Stimulated activated CD8-positive, alpha-beta memory T cell treated with anti-CD3 and anti-CD28 coated beads, Interleukin-2, amount 100 ng/mL, for 1 hour (primary cell): ENCODE measurements around the gene PADI1.

ENCODE experiments used
- DNase-seq, 2 donors: peaks; one replicate each; pipeline ENCODE4 v3.0.0-alpha.2; 2020; ENCODE audit warnings: low read depth in 2 of 2

Gene PADI1

GRCh38 chr1:17183388-17184160, 21.4 kb upstream of the PADI1 start:
- no peak for DNase-seq

GRCh38 chr1:17184161-17184665, 20.7 kb upstream of the PADI1 start:
- no peak for DNase-seq

- no peak for DNase-seq
Observed at GRCh38 chr1:17184822-17185484, 20.0 kb upstream of the PADI1 start.

GRCh38 chr1:17185485-17185860, 19.5 kb upstream of the PADI1 start:
- DNase-seq, result no peak

- no peak for DNase-seq
Observed at GRCh38 chr1:17186216-17186909, 18.6 kb upstream of the PADI1 start.

GRCh38 chr1:17187051-17187450, 17.9 kb upstream of the PADI1 start:
- DNase-seq, result no peak

- DNase-seq, result no peak
Observed at GRCh38 chr1:17188217-17188616, 16.7 kb upstream of the PADI1 start.

- no peak for DNase-seq
Observed at GRCh38 chr1:17188889-17189631, 15.9 kb upstream of the PADI1 start.

GRCh38 chr1:17189632-17189990, 15.3 kb upstream of the PADI1 start:
- DNase-seq, result no peak

- DNase-seq, result no peak
Observed at GRCh38 chr1:17190010-17190995, 14.6 kb upstream of the PADI1 start.

GRCh38 chr1:17191990-17192242, 13.0 kb upstream of the PADI1 start:
- no peak for DNase-seq

- DNase-seq, result no peak
Observed at GRCh38 chr1:17192394-17193221, 12.3 kb upstream of the PADI1 start.

- no peak for DNase-seq
Observed at GRCh38 chr1:17193222-17194132, 11.5 kb upstream of the PADI1 start.

- no peak for DNase-seq
Observed at GRCh38 chr1:17194133-17194475, 10.8 kb upstream of the PADI1 start.

GRCh38 chr1:17194615-17195528, 10.1 kb upstream of the PADI1 start:
- DNase-seq, result no peak

- no peak for DNase-seq
Observed at GRCh38 chr1:17195731-17196130, 9.2 kb upstream of the PADI1 start.

- DNase-seq, result no peak
Observed at GRCh38 chr1:17196496-17197185, 8.3 kb upstream of the PADI1 start.

- DNase-seq, result no peak
Observed at GRCh38 chr1:17197696-17198095, 7.2 kb upstream of the PADI1 start.
